ENCODE data around the gene ANKS1A. TPM values are rescaled to one million over a fixed set of nuclear protein-coding genes. Genes with fewer than 3 reads are reported as not detected.

The ANKS1A gene
- total and polyA plus RNA-seq, 2 experiments from 2014 or later: 12.1 to 31.9 TPM

DNA sequence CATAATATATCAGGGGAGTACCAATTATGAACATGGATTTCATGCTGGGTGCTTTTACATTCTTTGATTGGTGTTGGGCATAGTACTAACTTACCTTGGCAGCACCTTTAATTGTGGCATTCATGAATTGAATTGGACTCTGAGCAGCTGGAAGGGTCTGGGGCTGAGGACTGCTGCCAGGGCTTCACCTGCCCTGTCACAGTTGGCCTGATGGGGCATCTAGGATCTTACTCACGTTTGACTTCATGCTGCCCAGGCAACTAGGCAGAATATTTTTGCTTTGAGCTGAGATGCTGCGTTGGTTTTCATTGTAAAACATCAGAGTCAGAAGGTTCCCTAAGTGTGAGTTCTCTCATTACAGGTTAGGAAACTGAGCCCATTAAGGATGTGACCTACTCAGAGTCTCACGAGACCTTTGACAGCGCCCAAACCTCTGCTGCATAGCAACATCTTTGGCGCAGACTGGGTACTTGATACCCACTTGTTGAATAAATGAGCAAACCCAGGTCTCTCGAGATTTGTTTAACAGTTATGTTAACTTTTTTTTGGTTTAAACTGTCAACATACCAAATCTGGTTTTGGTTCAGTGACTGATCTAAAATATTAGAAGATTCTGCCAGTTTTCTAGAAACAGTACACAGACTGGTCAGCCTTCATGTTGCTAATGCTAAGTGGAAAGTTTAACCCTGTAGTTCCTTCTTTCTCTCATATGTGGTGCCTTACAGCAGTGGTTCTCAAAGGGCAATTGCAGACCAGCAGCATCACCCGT lies 147.2 kb downstream of the ANKS1A start:
- peaks cover 7% of the 10 kb centered on the region for H3K27me3 Mint-ChIP-seq (ENCODE audit: insufficient read depth, low read depth, poor library complexity)
- Histone ChIP-seq H3K4me1 (ENCODE audit: insufficient read depth) (peaks cover 52% of the 10 kb centered on the region), H3K4me2 (peak overlapping the region; percentile 72), H3K36me3 (ENCODE audit: insufficient read depth) (no peaks in the 10 kb centered on the region), H4K20me1 (replicated peaks; ENCODE audit: insufficient read depth) (no peaks in the 10 kb centered on the region), H3K4me3 (peak overlapping the region; percentile 31; the same call in 1 of the 2 replicates), H3K27ac (ENCODE audit: low read depth) (peak overlapping the region; percentile 94), H3F3A (replicated peaks; ENCODE audit: low read depth) (peaks cover 10% of the 10 kb centered on the region; the same call in 1 of the 2 replicates), H3K27me3 (ENCODE audit: insufficient read depth) (no peaks in the 10 kb centered on the region), H2AFZ (no peak overlapping the region), H3K9me2 (ENCODE audit: insufficient read depth) (no peaks in the 10 kb centered on the region; the same call in 1 of the 2 replicates), H3K79me2 (replicated peaks; ENCODE audit: insufficient read depth) (no peaks in the 10 kb centered on the region; the same call in 1 of the 2 replicates)
- DNase-seq (ENCODE audit: low spot score) (no peak), ATAC-seq (no peak; the same call in 2 of the 3 replicates)
- no peaks in the 10 kb centered on the region for H3K9me3 Mint-ChIP-seq
- no peak for TF ChIP-seq JUNB (IDR thresholded peaks at IDR 0.05; ENCODE audit: unreplicated experiment)
- no peak for TF ChIP-seq ZNF114 (CRISPR knock-in tag; IDR thresholded peaks at IDR 0.05)
- no peak for TF ChIP-seq CREB1 (CRISPR knock-in tag; IDR thresholded peaks at IDR 0.05; ENCODE audit: low read depth)
- no peak for TF ChIP-seq EZH2phosphoT487 (IDR thresholded peaks at IDR 0.05; ENCODE audit: unreplicated experiment)
- TF ChIP-seq, protein P1, sequence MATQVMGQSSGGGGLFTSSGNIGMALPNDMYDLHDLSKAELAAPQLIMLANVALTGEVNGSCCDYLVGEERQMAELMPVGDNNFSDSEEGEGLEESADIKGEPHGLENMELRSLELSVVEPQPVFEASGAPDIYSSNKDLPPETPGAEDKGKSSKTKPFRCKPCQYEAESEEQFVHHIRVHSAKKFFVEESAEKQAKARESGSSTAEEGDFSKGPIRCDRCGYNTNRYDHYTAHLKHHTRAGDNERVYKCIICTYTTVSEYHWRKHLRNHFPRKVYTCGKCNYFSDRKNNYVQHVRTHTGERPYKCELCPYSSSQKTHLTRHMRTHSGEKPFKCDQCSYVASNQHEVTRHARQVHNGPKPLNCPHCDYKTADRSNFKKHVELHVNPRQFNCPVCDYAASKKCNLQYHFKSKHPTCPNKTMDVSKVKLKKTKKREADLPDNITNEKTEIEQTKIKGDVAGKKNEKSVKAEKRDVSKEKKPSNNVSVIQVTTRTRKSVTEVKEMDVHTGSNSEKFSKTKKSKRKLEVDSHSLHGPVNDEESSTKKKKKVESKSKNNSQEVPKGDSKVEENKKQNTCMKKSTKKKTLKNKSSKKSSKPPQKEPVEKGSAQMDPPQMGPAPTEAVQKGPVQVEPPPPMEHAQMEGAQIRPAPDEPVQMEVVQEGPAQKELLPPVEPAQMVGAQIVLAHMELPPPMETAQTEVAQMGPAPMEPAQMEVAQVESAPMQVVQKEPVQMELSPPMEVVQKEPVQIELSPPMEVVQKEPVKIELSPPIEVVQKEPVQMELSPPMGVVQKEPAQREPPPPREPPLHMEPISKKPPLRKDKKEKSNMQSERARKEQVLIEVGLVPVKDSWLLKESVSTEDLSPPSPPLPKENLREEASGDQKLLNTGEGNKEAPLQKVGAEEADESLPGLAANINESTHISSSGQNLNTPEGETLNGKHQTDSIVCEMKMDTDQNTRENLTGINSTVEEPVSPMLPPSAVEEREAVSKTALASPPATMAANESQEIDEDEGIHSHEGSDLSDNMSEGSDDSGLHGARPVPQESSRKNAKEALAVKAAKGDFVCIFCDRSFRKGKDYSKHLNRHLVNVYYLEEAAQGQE (IDR thresholded peaks at IDR 0.05; ENCODE audit: unreplicated experiment): no peak
- no peak for TF ChIP-seq STAT1 (IDR thresholded peaks at IDR 0.05; ENCODE audit: unreplicated experiment)
- no peak for TF ChIP-seq ZNF331 (CRISPR knock-in tag; IDR thresholded peaks at IDR 0.05; ENCODE audit: low read depth)
- TF ChIP-seq ETS1 (IDR thresholded peaks at IDR 0.05): no peak
- peak overlapping the region; percentile 27; the same call in 1 of the 3 replicates for H3K4me3 Mint-ChIP-seq
- H3K4me1 Mint-ChIP-seq: peaks cover 70% of the 10 kb centered on the region
- peak overlapping the region; percentile 95 for H3K27ac Mint-ChIP-seq
- H3K36me3 Mint-ChIP-seq (ENCODE audit: low read depth): peaks cover 6% of the 10 kb centered on the region; the same call in 2 of the 3 replicates

Data from GM23338 (cell line).